Calu3 (cell line): ENCODE data around the gene CNPY2. TPM values are rescaled to one million over a fixed set of nuclear protein-coding genes. Genes with fewer than 3 reads are reported as not detected.
"Not testable (repeated sequence)": the region's sequence is repeated elsewhere in the genome, so short reads cannot be mapped to it uniquely, and the experiment has no call there.

Source experiments
- BruUV-seq: library from RNA; stranded (reverse); fragments of 400-500 nt; replicated peaks from 2 replicates; lab custom pipeline; 2021; lab: Mats Ljungman, UMichigan
- CTCF ChIA-PET: fragments of 300-600 bp; sonication (Branson Sonifier 250); formaldehyde crosslinking; loops from one replicate; lab custom pipeline; 2022; ENCODE audit warnings: antibody characterized with exemption; lab: Charles Lee
- DNase-seq: peaks from one replicate; pipeline ENCODE4 v3.0.0; 2022
- H3K27ac Mint-ChIP-seq: one replicate; pipeline ENCODE4 v1.8.0; 2022; ENCODE audit warnings: mixed read lengths; ENCODE audit not compliant: unreplicated experiment
- H3K27me3 Mint-ChIP-seq: one replicate; pipeline ENCODE4 v1.8.0; 2022; ENCODE audit warnings: mixed read lengths; ENCODE audit not compliant: unreplicated experiment
- H3K36me3 Mint-ChIP-seq: one replicate; pipeline ENCODE4 v1.8.0; 2022; ENCODE audit warnings: mild to moderate bottlenecking, moderate library complexity, mixed read lengths; ENCODE audit not compliant: insufficient read depth, unreplicated experiment
- H3K4me1 Mint-ChIP-seq: one replicate; pipeline ENCODE4 v1.8.0; 2022; ENCODE audit warnings: mild to moderate bottlenecking, low read depth, mixed read lengths; ENCODE audit not compliant: unreplicated experiment
- H3K4me3 Mint-ChIP-seq: one replicate; pipeline ENCODE4 v1.8.0; 2022; ENCODE audit warnings: mild to moderate bottlenecking, low read depth, moderate library complexity, mixed read lengths; ENCODE audit not compliant: unreplicated experiment
- H3K9me3 Mint-ChIP-seq: one replicate; pipeline ENCODE4 v1.8.0; 2022; ENCODE audit warnings: low read depth, mixed read lengths; ENCODE audit not compliant: unreplicated experiment
- CTCF ChIP-seq: fragments of 200-600 bp; IDR thresholded peaks from one replicate; pipeline ENCODE4 v1.8.0; 2022; ENCODE audit warnings: antibody characterized with exemption; ENCODE audit not compliant: unreplicated experiment
- intact Hi-C: fragments of 100-400 bp; cut with micrococcal nuclease; formaldehyde crosslinking; loops from one replicate; pipeline ENCODE4 v1.10.0; 2022; ENCODE audit not compliant: unreplicated experiment
- total RNA-seq: library from RNA; stranded (reverse); gene quantifications from 2 replicates; pipeline ENCODE4 v1.2.3, GENCODE V29; 2022

Gene CNPY2
- total RNA-seq, 1 experiment from 2014 or later: 228 TPM

- BruUV-seq: no TSS peak
- H3K27me3 Mint-ChIP-seq: no peaks in the 10 kb centered on the region
- CTCF ChIA-PET: interaction anchor here (0.6 to 1.4 kb wide), 7 partner anchors 9 to 221 kb away, joined by 3 to 6 read pairs (median 3); partner anchors contain the start of genes ANKRD52, GLS2, RNF41 and SMARCC2
- H3K27ac Mint-ChIP-seq: peak within 1 kb of the TSS; percentile 80
- H3K36me3 Mint-ChIP-seq: peaks cover 37% of the 10 kb centered on the region
- peaks cover 2% of the 10 kb centered on the region for H3K9me3 Mint-ChIP-seq
- intact Hi-C loops: no loop called here
- peaks cover 13% of the 10 kb centered on the region for H3K4me1 Mint-ChIP-seq
- H3K4me3 Mint-ChIP-seq: peak within 1 kb of the TSS; percentile 99
- peak; percentile 91 for DNase-seq
- TF ChIP-seq CTCF: peak; percentile 67
Measured at GRCh38 chr12:56266693-56267442, 48.9 kb downstream of the CNPY2 start, which contains the start of gene COQ10A. TSS of gene COQ10A (plus strand) at chr12:56266942. CDS start at chr12:56267119, 177 bp downstream.

- Mint-ChIP-seq H3K27ac (peak overlapping the region; percentile 80), H3K36me3 (peaks cover 30% of the 10 kb centered on the region), H3K4me1 (peaks cover 20% of the 10 kb centered on the region), H3K4me3 (peak overlapping the region; percentile 99)
- BruUV-seq, H3K27me3 Mint-ChIP-seq, DNase-seq, intact Hi-C loops, H3K9me3 Mint-ChIP-seq: not testable (repeated sequence)
- CTCF ChIA-PET: interaction anchor here (0.6 to 1.4 kb wide), 7 partner anchors 14 to 222 kb away, joined by 3 to 6 read pairs (median 3); partner anchors contain the start of genes GLS2, RNF41 and SMARCC2
Measured at GRCh38 chr12:56266068-56266692, 49.6 kb downstream of the CNPY2 start.

GRCh38 chr12:56262955-56263354, 52.8 kb downstream of the CNPY2 start:
- Mint-ChIP-seq H3K4me1 (peaks cover 37% of the 10 kb centered on the region), H3K36me3 (peaks cover 27% of the 10 kb centered on the region)
- DNase-seq, H3K9me3 Mint-ChIP-seq, H3K27me3 Mint-ChIP-seq, H3K4me3 Mint-ChIP-seq, intact Hi-C loops, BruUV-seq, H3K27ac Mint-ChIP-seq: not testable (repeated sequence)
- CTCF ChIA-PET: interaction anchor here (0.7 kb wide), 1 partner anchor 37 kb away, joined by 3 read pairs; the partner anchor contains the start of gene CS

- CTCF ChIA-PET: no interaction called here
- Mint-ChIP-seq H3K27ac (no peak overlapping the region), H3K36me3 (peaks cover 32% of the 10 kb centered on the region), H3K9me3 (peaks cover 2% of the 10 kb centered on the region), H3K4me1 (peaks cover 34% of the 10 kb centered on the region), H3K4me3 (no peak overlapping the region), H3K27me3 (no peaks in the 10 kb centered on the region)
- intact Hi-C loops: no loop called here
- no TSS peak for BruUV-seq
- DNase-seq: peak; percentile 35
- no peak for TF ChIP-seq CTCF
Measured at GRCh38 chr12:56261503-56262232, 54.1 kb downstream of the CNPY2 start.

- Mint-ChIP-seq H3K4me3 (no peak overlapping the region), H3K4me1 (peaks cover 28% of the 10 kb centered on the region), H3K27me3 (no peaks in the 10 kb centered on the region), H3K9me3 (peaks cover 2% of the 10 kb centered on the region), H3K36me3 (peaks cover 27% of the 10 kb centered on the region), H3K27ac (no peak overlapping the region)
- TF ChIP-seq CTCF: no peak
- intact Hi-C loops: no loop called here
- no peak for DNase-seq
- no TSS peak for BruUV-seq
- CTCF ChIA-PET: no interaction called here
Measured at GRCh38 chr12:56260921-56261320, 54.9 kb downstream of the CNPY2 start.
